ENCODE data around the gene PRKAB2.
A peak's percentile ranks its signal among the peaks of the same experiment; 100 is the strongest.
"Not testable (repeated sequence)": the region's sequence is repeated elsewhere in the genome, so short reads cannot be mapped to it uniquely, and the experiment has no call there.

PRKAB2 gene

GRCh38 chr1:147171399-147172167 is 687 bp downstream of the PRKAB2 start:
- DNase-seq (ENCODE audit: low spot score) = peak; percentile 21

- DNase-seq (ENCODE audit: low spot score) = no peak
Measured at GRCh38 chr1:147169840-147170674, 2.2 kb downstream of the PRKAB2 start.

GRCh38 chr1:147169171-147169570 is 3.1 kb downstream of the PRKAB2 start:
- no peak for DNase-seq (ENCODE audit: low spot score)

GRCh38 chr1:147168626-147169058 is 3.6 kb downstream of the PRKAB2 start:
- DNase-seq (ENCODE audit: low spot score) = no peak

GRCh38 chr1:147167365-147167764 is 4.9 kb downstream of the PRKAB2 start:
- peak; percentile 84 for DNase-seq (ENCODE audit: low spot score)

- DNase-seq (ENCODE audit: low spot score) = no peak
Measured at GRCh38 chr1:147163019-147163418, 9.3 kb downstream of the PRKAB2 start.

- no peak for DNase-seq (ENCODE audit: low spot score)
Measured at GRCh38 chr1:147162093-147162492, 10.2 kb downstream of the PRKAB2 start.

- not testable (repeated sequence) for DNase-seq (ENCODE audit: low spot score)
Measured at GRCh38 chr1:147157116-147157515, 15.2 kb downstream of the PRKAB2 start.

GRCh38 chr1:147156642-147157041 is 15.6 kb downstream of the PRKAB2 start:
- DNase-seq (ENCODE audit: low spot score) = no peak

GRCh38 chr1:147152772-147153171 is 19.5 kb downstream of the PRKAB2 start:
- no peak for DNase-seq (ENCODE audit: low spot score)

- no peak for DNase-seq (ENCODE audit: low spot score)
Measured at GRCh38 chr1:147151244-147151643, 21.0 kb downstream of the PRKAB2 start.

- DNase-seq (ENCODE audit: low spot score) = no peak
Measured at GRCh38 chr1:147142886-147143285, 29.4 kb downstream of the PRKAB2 start.

- not testable (repeated sequence) for DNase-seq (ENCODE audit: low spot score)
Measured at GRCh38 chr1:147130721-147131120, 41.5 kb downstream of the PRKAB2 start.

- no peak for DNase-seq (ENCODE audit: low spot score)
Measured at GRCh38 chr1:147129116-147129873, 43.0 kb downstream of the PRKAB2 start.

- no peak for DNase-seq (ENCODE audit: low spot score)
Measured at GRCh38 chr1:147124266-147124665, 48.0 kb downstream of the PRKAB2 start.

- DNase-seq (ENCODE audit: low spot score) = no peak
Measured at GRCh38 chr1:147117109-147117508, 55.2 kb downstream of the PRKAB2 start.

- DNase-seq (ENCODE audit: low spot score) = no peak
Measured at GRCh38 chr1:147115496-147115895, 56.8 kb downstream of the PRKAB2 start.

GRCh38 chr1:147115079-147115478 is 57.2 kb downstream of the PRKAB2 start:
- not testable (repeated sequence) for DNase-seq (ENCODE audit: low spot score)

- DNase-seq (ENCODE audit: low spot score) = not testable (repeated sequence)
Measured at GRCh38 chr1:147114353-147114752, 57.9 kb downstream of the PRKAB2 start.

GRCh38 chr1:147111381-147112130 is 60.7 kb downstream of the PRKAB2 start:
- no peak for DNase-seq (ENCODE audit: low spot score)

- DNase-seq (ENCODE audit: low spot score) = no peak
Measured at GRCh38 chr1:147110872-147111271, 61.4 kb downstream of the PRKAB2 start.

GRCh38 chr1:147110434-147110833 is 61.8 kb downstream of the PRKAB2 start:
- no peak for DNase-seq (ENCODE audit: low spot score)

Measured in AG20443 (cell line).